Esophagus squamous epithelium (tissue), 5 donors: ENCODE measurements around the gene TRPM7. TPM values are rescaled to one million over a fixed set of nuclear protein-coding genes. Genes with fewer than 3 reads are reported as not detected.
"Not testable (repeated sequence)": the region's sequence is repeated elsewhere in the genome, so short reads cannot be mapped to it uniquely, and the experiment has no call there.

ENCODE experiments used
- DNase-seq: peaks from one replicate; lab custom pipeline; 2025; lab: John Stamatoyannopoulos, UW
- H3K27ac ChIP-seq, 4 donors: fragments of 200-600 bp; sonication (generic); one replicate each; pipeline ENCODE4 v1.5.1; 2016 to 2019; ENCODE audit warnings: mild to moderate bottlenecking in 1 of 4
- H3K27me3 ChIP-seq, 4 donors: fragments of 200-600 bp; sonication (generic); 1 replicate in 3 of 4; 2 replicates in 1 of 4; pipeline versions ENCODE4 v1.5.1 to v1.6.0; 2017 to 2021; ENCODE audit warnings: antibody characterized with exemption in 1 of 4
- H3K36me3 ChIP-seq, 3 donors: fragments of 200-600 bp; sonication (generic); one replicate each; pipeline ENCODE4 v1.5.1; 2016 to 2019
- H3K4me1 ChIP-seq, 3 donors: fragments of 200-600 bp; sonication (generic); one replicate each; pipeline ENCODE4 v1.5.1; 2017 to 2019
- H3K4me3 ChIP-seq, 4 donors: fragments of 200-600 bp; sonication (generic); 1 replicate in 3 of 4; 2 replicates in 1 of 4; pipeline ENCODE4 v1.5.1; 2016 to 2019; ENCODE audit warnings: mild to moderate bottlenecking in 2 of 4, moderate library complexity in 1 of 4
- H3K9me3 ChIP-seq, 3 donors: fragments of 200-600 bp; sonication (generic); one replicate each; pipeline ENCODE4 v1.5.1; 2016 to 2019
- CTCF ChIP-seq, 6 experiments: fragments of 450-650 bp in 4 of 6; fragments of 200-600 bp in 2 of 6; sonication (generic) in 2 of 6; IDR thresholded peaks; one replicate each; pipeline ENCODE4 v1.5.1; 2016 to 2019; ENCODE audit warnings: antibody characterized with exemption in 6 of 6, mild to moderate bottlenecking in 4 of 6, moderate library complexity in 4 of 6
- POLR2A ChIP-seq, 4 donors: fragments of 450-650 bp; IDR thresholded peaks; one replicate each; pipeline ENCODE4 v1.6.1; 2017; ENCODE audit warnings: antibody characterized with exemption in 4 of 4, mild to moderate bottlenecking in 4 of 4, moderate library complexity in 3 of 4
- WGBS, 2 donors: methylation state at CpG; one replicate each; pipeline ENCODE4 v1.1.5; 2018; 5-methylcytosine and 5-hydroxymethylcytosine counted together
- intact Hi-C: fragments of 100-400 bp; cut with DNase I; formaldehyde crosslinking; loops from one replicate; pipeline ENCODE4 v1.15.0; 2022
- total RNA-seq, 4 donors: library from RNA; depleted of rRNA; stranded (reverse); fragments of >200 nt; gene quantifications; one replicate each; pipeline ENCODE4 v1.1.0, GENCODE V29; 2016
- donor health status: DM: yes; HTN: yes; CAD: no.

Gene TRPM7
- total RNA-seq, 4 donors from 2014 or later = 10.7 to 42.7 (median 27.2) TPM

- no peak overlapping the region for H3K27ac ChIP-seq
- intact Hi-C loops = no loop called here
- no peaks in the 10 kb centered on the region for H3K9me3 ChIP-seq
- no peak for DNase-seq
- peaks cover 0 to 96% (median 18%) of the 10 kb centered on the region in 3 donors for H3K36me3 ChIP-seq
- 82 to 84% methylated on average over 3 of the region's 3 CpGs for WGBS, 2 donors
- H3K27me3 ChIP-seq = no peaks in the 10 kb centered on the region
- TF ChIP-seq CTCF (IDR thresholded peaks at IDR 0.05) = no peak
- TF ChIP-seq POLR2A (IDR thresholded peaks at IDR 0.05) = no peak
- no peak overlapping the region for H3K4me3 ChIP-seq
- no peaks in the 10 kb centered on the region for H3K4me1 ChIP-seq
Observed at GRCh38 chr15:50633653-50634052, 52.9 kb downstream of the TRPM7 start.

GRCh38 chr15:50628421-50628820 lies 58.2 kb downstream of the TRPM7 start:
- no peaks in the 10 kb centered on the region for H3K27me3 ChIP-seq
- no peak for TF ChIP-seq POLR2A (IDR thresholded peaks at IDR 0.05)
- no peak for TF ChIP-seq CTCF (IDR thresholded peaks at IDR 0.05)
- DNase-seq = no peak
- no peak overlapping the region for H3K27ac ChIP-seq
- H3K4me1 ChIP-seq = no peaks in the 10 kb centered on the region
- intact Hi-C loops = no loop called here
- H3K9me3 ChIP-seq = no peaks in the 10 kb centered on the region
- no peak overlapping the region for H3K4me3 ChIP-seq
- 88 to 89% methylated on average over 3 to 5 of the region's 5 CpGs for WGBS, 2 donors
- peaks cover 0 to 91% (median 11%) of the 10 kb centered on the region in 3 donors for H3K36me3 ChIP-seq

GRCh38 chr15:50627351-50628055 lies 59.1 kb downstream of the TRPM7 start:
- no peaks in the 10 kb centered on the region for H3K4me1 ChIP-seq
- TF ChIP-seq CTCF (IDR thresholded peaks at IDR 0.05) (no peak), POLR2A (IDR thresholded peaks at IDR 0.05) (no peak)
- H3K4me3 ChIP-seq = no peak overlapping the region
- no peak for DNase-seq
- intact Hi-C loops = no loop called here
- H3K9me3 ChIP-seq = no peaks in the 10 kb centered on the region
- no peaks in the 10 kb centered on the region for H3K27me3 ChIP-seq
- no peak overlapping the region for H3K27ac ChIP-seq
- 54 to 60% methylated on average over 4 of the region's 4 CpGs for WGBS, 2 donors
- H3K36me3 ChIP-seq = peaks cover 0 to 91% (median 7%) of the 10 kb centered on the region in 3 donors

DNA sequence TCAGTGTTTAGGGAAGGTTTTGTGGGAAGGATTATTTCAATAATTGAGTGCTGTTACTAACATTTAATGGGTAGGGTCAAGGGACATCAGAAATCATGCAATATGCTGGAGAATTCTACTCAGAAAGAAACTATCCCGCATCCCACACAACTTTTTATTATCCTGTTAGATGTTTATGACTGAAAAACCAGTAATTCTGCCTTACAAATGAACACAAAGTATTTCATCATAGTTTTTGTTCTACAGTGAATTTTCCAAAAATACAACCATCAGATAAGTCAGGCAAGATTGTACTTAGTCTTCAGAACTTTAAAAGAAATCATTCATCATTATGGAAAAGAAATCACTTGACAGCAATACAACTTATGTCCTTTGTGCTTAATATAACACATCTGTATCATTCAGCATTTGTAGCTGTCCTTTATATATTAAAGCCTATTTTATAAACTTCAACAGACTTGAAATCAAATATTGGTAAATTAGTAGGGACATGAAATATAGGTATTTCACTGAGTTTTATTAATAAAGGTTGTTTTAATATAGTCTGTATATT lies 61.9 kb downstream of the TRPM7 start:
- no peak for DNase-seq
- H3K27me3 ChIP-seq = no peaks in the 10 kb centered on the region
- no peak overlapping the region for H3K27ac ChIP-seq
- 84 to 89% methylated on average over 1 of the region's 1 CpG for WGBS, 2 donors
- intact Hi-C loops = no loop called here
- H3K4me1 ChIP-seq = no peaks in the 10 kb centered on the region
- no peak for TF ChIP-seq CTCF (IDR thresholded peaks at IDR 0.05)
- no peak for TF ChIP-seq POLR2A (IDR thresholded peaks at IDR 0.05)
- H3K4me3 ChIP-seq = no peak overlapping the region
- no peaks in the 10 kb centered on the region for H3K9me3 ChIP-seq
- H3K36me3 ChIP-seq = peaks cover 0 to 89% (median 0%) of the 10 kb centered on the region in 3 donors

- H3K4me3 ChIP-seq, H3K27me3 ChIP-seq, H3K27ac ChIP-seq, DNase-seq, H3K9me3 ChIP-seq, intact Hi-C loops, H3K4me1 ChIP-seq: not testable (repeated sequence)
- peak in 3 of 6 experiments; percentile 26 to 49 (median 32) for TF ChIP-seq CTCF (IDR thresholded peaks at IDR 0.05)
- 83 to 92% methylated on average over 8 of the region's 8 CpGs for WGBS, 2 donors
- peaks cover 0 to 89% (median 0%) of the 10 kb centered on the region in 3 donors for H3K36me3 ChIP-seq
Observed at GRCh38 chr15:50622361-50622943, 64.1 kb downstream of the TRPM7 start.

DNA sequence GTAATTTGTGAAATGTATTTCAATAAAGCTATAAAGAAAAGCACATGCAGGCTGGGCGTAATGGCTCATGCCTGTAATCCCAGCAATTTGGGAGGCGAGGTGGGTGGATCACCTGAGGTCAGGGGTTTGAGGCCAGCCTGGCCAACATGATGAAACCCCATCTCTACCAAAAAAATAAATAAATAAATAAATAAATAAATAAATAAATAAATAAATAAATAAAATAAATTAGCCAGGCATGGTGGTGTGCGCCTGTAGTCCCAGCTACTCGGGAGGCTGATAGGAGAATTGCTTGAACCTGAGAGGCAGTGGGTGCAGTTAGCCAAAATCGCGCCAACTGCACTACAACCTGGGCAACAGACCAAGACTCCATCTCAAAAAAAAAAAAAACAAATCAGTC lies 69.6 kb downstream of the TRPM7 start:
- H3K9me3 ChIP-seq, H3K4me1 ChIP-seq, intact Hi-C loops, H3K27ac ChIP-seq, DNase-seq, H3K4me3 ChIP-seq, H3K27me3 ChIP-seq: not testable (repeated sequence)
- H3K36me3 ChIP-seq = peaks cover 0 to 93% (median 8%) of the 10 kb centered on the region in 3 donors
- whole genome bisulfite sequencing, 2 donors = 92 to 100% methylated on average over 4 to 6 of the region's 6 CpGs

- H3K9me3 ChIP-seq, H3K4me3 ChIP-seq, intact Hi-C loops, H3K4me1 ChIP-seq, DNase-seq, H3K27me3 ChIP-seq, H3K27ac ChIP-seq: not testable (repeated sequence)
- 91 to 98% methylated on average over 2 of the region's 2 CpGs for WGBS, 2 donors
- peaks cover 0 to 93% (median 8%) of the 10 kb centered on the region in 3 donors for H3K36me3 ChIP-seq
Observed at GRCh38 chr15:50616554-50616953, 70.0 kb downstream of the TRPM7 start.
